Mucosa of descending colon (tissue), 3 donors: ENCODE results near the gene EIF3K. TPM values are rescaled to one million over a fixed set of nuclear protein-coding genes. Genes with fewer than 3 reads are reported as not detected.
A peak's percentile ranks its signal among the peaks of the same experiment; 100 is the strongest.

Source experiments
- ATAC-seq: fragments of 200-7000 bp; cut with Tn5 transposase; one replicate; pipeline ENCODE4 v1.9.1; 2020; ENCODE audit warnings: mild to moderate bottlenecking, moderate library complexity
- DNase-seq, 3 donors: peaks; one replicate each; pipeline ENCODE4 v3.0.0-alpha.2; 2020
- H3K36me3 ChIP-seq: fragments of 200-600 bp; one replicate; pipeline ENCODE4 v1.8.0; 2021; ENCODE audit warnings: low read depth, mild to moderate bottlenecking
- H3K4me1 ChIP-seq: fragments of 200-600 bp; one replicate; pipeline ENCODE4 v1.8.0; 2021; ENCODE audit warnings: low read depth, mild to moderate bottlenecking
- H3K4me3 ChIP-seq: fragments of 200-600 bp; one replicate; pipeline ENCODE4 v1.8.0; 2021; ENCODE audit warnings: mild to moderate bottlenecking
- H3K9me3 ChIP-seq: fragments of 200-600 bp; one replicate; pipeline ENCODE4 v1.8.0; 2021; ENCODE audit warnings: mild to moderate bottlenecking
- CTCF ChIP-seq: fragments of 200-600 bp; IDR thresholded peaks from one replicate; pipeline ENCODE4 v1.8.0; 2022; ENCODE audit warnings: antibody characterized with exemption, mild to moderate bottlenecking
- intact Hi-C, 2 donors: fragments of 100-400 bp; cut with DNase I in 1 of 2; cut with micrococcal nuclease in 1 of 2; formaldehyde crosslinking; loops; one replicate each; pipeline versions ENCODE4 v1.11.0 to v1.11.1; 2022; cut with DNase I, micrococcal nuclease
- total RNA-seq, 3 donors: library from RNA; stranded (reverse); fragmentation: NEBNext Ultra II Directional in 2 of 3; extraction: Animal tissue kit (Norgen Biotek cat#: 25700) in 2 of 3; gene quantifications; one replicate each; pipeline versions ENCODE4 v1.2.1 to v1.2.4, GENCODE V29; 2021 to 2023
- donor health status: DM: no; HTN: no; CAD: no; lungs with moderate emphysema.
- donor health status: DM: no; HTN: no; CAD: no.
- donor health status: DM: no; HTN: yes; CAD: no.

Gene EIF3K
- total RNA-seq, 3 donors from 2014 or later, result 338 to 393 (median 350) TPM

GRCh38 chr19:38642176-38642575, 23.2 kb downstream of the EIF3K start:
- peak in 1 of 3 donors; percentile 12 for DNase-seq
- no peak for TF ChIP-seq CTCF
- H3K4me3 ChIP-seq, result no peak overlapping the region
- intact Hi-C loops, result no loop called here
- H3K36me3 ChIP-seq, result no peaks in the 10 kb centered on the region
- H3K9me3 ChIP-seq, result no peaks in the 10 kb centered on the region
- no peak for ATAC-seq
- H3K4me1 ChIP-seq, result peaks cover 22% of the 10 kb centered on the region

DNA sequence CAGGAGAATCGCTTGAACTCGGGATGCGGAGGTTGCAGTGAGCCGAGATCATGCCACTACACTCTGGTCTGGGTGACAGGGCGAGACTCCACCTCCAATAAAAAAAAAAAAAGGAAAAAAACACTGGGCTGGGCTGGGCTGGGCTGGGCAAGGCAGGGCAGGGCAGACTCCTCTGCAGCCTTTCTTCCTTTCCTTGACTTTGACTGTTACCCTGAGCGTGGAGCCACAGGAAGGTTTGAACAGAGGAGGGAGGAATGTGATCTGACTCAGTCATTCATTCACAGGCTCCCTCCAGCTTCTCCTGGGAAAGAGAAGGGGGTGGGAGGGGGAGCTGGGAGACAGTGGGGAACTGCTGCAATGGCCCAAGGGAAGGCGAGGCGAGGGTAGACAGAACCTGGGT, 25.7 kb downstream of the EIF3K start:
- Histone ChIP-seq H3K9me3 (no peaks in the 10 kb centered on the region), H3K36me3 (no peaks in the 10 kb centered on the region), H3K4me1 (peaks cover 22% of the 10 kb centered on the region), H3K4me3 (no peak overlapping the region)
- DNase-seq, result peak in 2 of 3 donors; percentile 61 to 67
- intact Hi-C loops, result no loop called here
- ATAC-seq, result peak; percentile 47
- TF ChIP-seq CTCF, result no peak

DNA sequence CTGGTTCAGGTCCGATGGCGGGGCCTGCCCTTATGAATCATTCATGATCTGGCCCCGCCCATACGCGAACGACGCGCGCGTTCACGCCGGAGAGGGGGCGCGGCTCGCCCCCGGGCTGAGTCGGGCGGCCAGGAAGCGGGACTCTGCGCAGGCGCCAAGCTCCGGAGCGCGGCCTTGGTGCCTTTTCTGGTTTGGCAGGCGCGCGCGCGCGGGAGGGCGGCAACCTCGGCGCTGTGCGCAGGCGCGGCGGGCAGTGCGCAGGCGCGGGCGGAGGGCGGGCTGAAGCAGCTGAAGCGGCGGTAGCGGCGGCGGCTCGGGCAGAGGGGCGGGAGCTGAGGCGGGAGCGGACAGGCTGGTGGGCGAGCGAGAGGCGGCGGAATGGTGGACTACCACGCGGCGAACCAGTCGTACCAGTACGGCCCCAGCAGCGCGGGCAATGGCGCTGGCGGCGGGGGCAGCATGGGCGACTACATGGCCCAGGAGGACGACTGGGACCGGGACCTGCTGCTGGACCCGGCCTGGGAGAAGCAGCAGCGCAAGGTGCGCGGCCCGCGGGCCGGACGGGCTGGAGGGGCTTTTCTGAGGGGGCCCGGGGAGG, 28.5 kb downstream of the EIF3K start, which contains the start of gene ACTN4:
Gene ACTN4 (plus strand): TSS at position 282 of the 598 bp plus-strand sequence. CDS start 97 bp downstream, at position 379.
- ATAC-seq, result peak; percentile 80
- intact Hi-C loops, result no loop called here
- Histone ChIP-seq H3K4me3 (peak within 1 kb of the TSS; percentile 98), H3K4me1 (peaks cover 38% of the 10 kb centered on the region), H3K36me3 (no peaks in the 10 kb centered on the region), H3K9me3 (no peaks in the 10 kb centered on the region)
- no peak for TF ChIP-seq CTCF
- peak; percentile 99 to 100 (median 100) for DNase-seq

GRCh38 chr19:38647966-38648768, 29.2 kb downstream of the EIF3K start:
- intact Hi-C loops, result no loop called here
- Histone ChIP-seq H3K4me1 (peaks cover 43% of the 10 kb centered on the region), H3K4me3 (peak overlapping the region; percentile 98), H3K36me3 (no peaks in the 10 kb centered on the region), H3K9me3 (no peaks in the 10 kb centered on the region)
- DNase-seq, result peak; percentile 7 to 51 (median 24)
- ATAC-seq, result no peak
- no peak for TF ChIP-seq CTCF

GRCh38 chr19:38648769-38649304, 29.8 kb downstream of the EIF3K start:
- Histone ChIP-seq H3K9me3 (no peaks in the 10 kb centered on the region), H3K4me3 (peak overlapping the region; percentile 98), H3K4me1 (peaks cover 49% of the 10 kb centered on the region), H3K36me3 (no peaks in the 10 kb centered on the region)
- DNase-seq (peak in 2 of 3 donors; percentile 31), ATAC-seq (no peak)
- no peak for TF ChIP-seq CTCF
- intact Hi-C loops, result no loop called here
